HG02678 (cell line): ENCODE results near the gene ZNHIT3.

ENCODE experiments used
- ATAC-seq: cut with Tn5 transposase; IDR thresholded peaks from one replicate; pipeline ENCODE4 v1.9.1; 2021; ENCODE audit warnings: mild to moderate bottlenecking, moderate library complexity; ENCODE audit not compliant: unreplicated experiment

ZNHIT3 gene

DNA sequence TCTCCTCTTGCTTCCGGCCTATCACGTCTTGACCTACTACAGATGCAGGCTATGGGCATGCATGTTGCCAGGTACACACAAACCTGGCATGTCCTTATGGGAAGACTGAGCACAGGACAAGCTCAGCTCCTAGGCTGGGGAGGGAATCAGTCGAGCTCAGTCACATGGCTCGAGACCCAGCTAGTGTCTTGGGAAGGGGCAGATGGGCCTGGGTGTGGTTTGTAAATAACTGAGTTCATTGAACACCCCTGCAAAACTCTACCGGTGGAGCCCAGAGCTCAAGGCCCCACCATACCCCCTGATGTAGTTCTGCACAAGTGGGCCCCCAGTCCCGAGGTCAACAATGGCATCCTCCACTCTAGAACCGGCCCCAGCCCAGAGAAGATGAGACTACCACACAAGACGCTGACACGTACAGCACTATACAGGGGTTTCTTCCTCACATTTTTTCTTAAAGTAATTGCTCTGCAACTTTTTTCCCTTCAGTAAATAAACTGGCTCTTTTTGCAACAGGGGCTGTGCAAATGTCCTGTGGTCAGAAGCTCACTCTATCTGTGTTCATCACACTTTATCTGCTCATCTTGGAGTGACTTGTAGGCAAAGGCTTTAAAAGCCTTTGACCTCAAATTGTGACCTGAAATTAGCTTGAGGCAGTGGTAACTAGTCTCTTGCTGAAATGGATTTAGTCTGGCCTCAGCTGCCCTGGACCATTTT lies 22.9 kb downstream of the ZNHIT3 start:
- no peak for ATAC-seq

DNA sequence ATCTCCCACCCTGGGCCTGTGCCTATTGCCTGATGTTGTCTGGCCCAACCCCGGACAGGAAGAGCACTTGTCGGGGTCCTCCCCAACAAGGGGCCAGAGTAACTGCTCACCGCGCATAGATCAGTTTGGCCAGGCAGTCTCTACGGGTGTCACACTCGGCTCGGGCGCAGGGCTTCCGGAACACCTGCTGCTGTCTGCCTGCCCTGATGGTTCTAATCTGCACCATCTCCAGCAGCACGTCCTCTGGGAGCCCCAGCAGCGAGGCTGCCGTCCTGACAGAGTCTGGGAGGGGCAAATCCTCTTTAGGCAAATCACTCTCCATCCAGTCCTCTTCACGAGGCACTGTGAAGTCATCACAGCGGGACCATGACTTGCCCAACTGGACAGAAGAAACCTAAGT lies 24.2 kb downstream of the ZNHIT3 start:
- ATAC-seq = no peak

DNA sequence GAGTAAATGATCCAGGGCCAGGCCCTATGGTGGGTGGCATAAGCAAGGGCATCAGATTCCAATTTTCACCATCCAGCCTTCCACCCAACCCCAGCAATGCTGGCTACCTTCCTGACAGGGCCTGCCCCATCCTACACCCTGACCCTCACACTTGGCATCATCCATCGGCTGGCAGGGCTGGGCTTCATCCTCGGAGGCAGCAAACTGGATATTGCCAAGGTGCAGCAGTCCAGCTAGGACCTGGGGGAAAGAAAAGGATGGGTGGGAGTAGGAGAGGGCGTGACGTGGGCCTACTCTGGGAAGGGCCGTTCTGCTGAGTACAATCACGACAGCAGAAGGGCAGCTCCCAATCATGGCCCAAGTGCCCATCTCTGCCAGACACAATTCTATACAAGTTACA lies 24.7 kb downstream of the ZNHIT3 start:
- no peak for ATAC-seq

- ATAC-seq = no peak
These were observed 26.2 kb downstream of the ZNHIT3 start for GRCh38 chr17:36512641-36513040.

GRCh38 chr17:36514856-36515255 lies 28.4 kb downstream of the ZNHIT3 start:
- no peak for ATAC-seq

GRCh38 chr17:36515837-36516236 lies 29.4 kb downstream of the ZNHIT3 start:
- no peak for ATAC-seq

DNA sequence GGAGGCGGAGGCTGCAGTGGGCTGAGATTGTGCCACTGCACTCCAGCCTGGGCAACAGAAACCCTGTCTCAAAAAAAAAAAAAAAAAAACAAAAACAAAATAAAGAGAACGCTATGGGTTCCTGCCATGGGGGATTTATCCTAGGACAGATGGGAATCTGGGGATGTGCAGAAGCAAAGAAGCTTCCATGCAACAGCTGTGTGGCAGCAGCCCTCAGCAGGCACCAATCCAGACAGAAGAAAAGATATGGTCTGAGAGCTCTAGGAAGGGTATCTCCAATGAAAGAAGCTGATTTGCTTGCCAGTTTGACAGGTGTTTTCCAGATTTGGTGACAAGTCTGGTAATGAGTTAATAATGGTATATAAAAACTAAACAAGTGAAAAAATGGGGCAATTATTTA lies 36.6 kb downstream of the ZNHIT3 start:
- no peak for ATAC-seq

- ATAC-seq = no peak
These were observed 38.0 kb downstream of the ZNHIT3 start for GRCh38 chr17:36524428-36524876.

- no peak for ATAC-seq
These were observed 38.6 kb downstream of the ZNHIT3 start for GRCh38 chr17:36525113-36525512.

DNA sequence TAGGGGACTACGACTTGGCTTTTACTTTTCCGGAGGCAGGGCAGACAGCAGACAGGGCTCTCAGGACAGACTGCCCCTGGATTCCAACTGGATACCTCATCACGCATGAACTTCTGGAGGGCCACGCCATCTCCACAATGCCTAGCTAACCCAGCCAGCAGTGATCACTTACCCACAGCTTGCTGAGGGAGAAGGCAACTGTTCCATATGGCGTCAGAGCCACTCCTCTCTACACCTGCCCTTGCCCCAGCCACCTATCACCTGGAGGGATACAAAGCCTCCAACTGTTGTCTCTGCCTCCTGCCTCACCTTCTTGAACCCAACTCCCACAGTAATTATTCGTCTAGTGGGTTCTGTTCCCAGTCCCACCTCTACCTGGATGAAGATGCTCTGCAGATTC lies 39.4 kb downstream of the ZNHIT3 start:
- no peak for ATAC-seq

- no peak for ATAC-seq
These were observed 41.3 kb downstream of the ZNHIT3 start for GRCh38 chr17:36527621-36528250.

DNA sequence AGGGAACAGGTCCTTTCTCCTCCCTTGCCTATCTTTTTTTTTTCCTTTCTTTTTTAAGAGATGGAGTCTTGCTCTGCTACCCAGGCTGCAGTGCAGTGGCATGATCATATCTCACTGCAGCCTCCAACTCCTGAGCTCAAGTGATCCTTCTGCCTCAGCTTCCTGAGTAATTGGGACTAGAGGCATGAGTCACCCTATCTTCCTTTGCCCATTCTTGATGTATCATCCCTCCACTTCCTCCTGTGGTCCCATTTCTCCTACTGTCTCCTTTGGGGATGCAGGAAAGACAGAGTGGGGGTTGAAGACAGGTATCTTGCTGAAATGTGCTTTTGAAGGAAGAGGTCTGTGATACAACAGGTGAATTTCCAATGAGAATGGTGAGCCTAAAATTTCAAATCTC lies 42.6 kb downstream of the ZNHIT3 start:
- ATAC-seq = no peak

DNA sequence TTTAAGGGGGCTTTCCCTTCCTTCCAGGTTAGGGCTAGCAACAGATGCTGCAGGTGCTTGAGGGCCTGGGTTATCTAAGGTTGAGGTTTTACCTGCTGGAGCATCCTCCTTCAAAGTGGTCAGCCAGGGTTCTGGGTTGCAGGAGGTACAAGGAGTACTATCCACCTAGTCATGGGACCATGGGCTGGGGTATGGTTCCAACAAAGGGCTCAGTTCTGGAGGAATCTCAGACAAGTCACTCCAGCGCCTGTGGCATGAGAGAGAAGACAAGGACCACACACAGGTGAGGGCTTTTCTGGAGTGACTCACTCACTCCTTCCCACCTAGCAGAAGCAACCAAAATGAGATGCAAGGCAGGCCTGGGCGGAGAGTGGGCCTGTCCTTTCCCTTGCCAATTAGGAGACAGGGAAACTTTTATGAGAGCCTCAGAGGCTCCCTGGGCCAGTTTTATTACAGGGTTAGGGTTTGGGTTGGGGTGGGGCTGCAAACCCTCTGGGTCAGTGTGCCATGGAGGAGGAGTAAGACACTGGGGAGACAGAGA lies 46.0 kb downstream of the ZNHIT3 start:
- ATAC-seq = no peak

DNA sequence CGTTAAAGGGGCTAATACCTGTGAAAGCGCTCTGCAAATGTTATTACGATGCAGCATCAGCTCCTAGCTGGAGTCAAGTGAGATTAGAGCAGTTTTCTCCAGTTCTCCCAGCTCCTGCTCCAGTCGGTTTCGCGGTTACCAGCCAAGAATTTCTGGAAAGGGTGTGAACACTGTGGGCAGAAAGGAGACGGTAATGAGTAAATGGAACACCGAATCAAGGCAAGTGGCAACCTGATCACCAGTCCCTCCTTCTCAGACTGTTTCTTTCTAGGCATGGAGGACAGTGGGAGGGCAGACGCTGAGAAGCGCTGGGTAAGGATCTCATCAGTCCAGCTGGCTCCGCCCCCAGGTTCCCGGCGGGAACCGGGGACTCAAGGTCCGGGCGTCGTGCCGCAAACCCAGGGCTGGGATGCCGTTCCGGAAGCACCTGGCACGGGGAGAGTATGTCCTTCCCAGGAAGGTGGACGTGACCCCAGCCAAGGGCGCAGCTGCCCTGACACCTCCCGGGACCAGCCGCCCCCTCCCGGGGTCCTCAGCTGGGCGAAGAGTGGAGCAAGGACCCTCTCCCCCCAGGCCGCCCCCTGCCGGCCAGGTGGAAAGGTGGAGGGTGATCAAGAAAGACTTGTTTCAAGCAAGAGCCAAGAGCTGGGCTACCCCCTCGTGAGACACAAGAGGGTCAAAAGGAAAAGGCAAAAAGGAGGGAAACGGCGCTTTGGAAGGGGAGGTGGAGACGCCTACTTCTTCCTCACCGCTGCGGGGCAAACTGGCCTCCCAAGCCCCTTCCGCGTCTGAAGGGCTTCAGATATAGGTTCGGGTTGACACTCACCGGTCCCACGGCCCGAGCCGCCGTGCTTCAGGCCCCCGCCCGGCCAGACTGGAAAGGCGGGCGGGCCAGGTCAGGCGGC lies 47.7 kb downstream of the ZNHIT3 start:
- peak; percentile 33 for ATAC-seq

- peak; percentile 75 for ATAC-seq
These were observed 48.6 kb downstream of the ZNHIT3 start, which contains the start of the genes MYO19 and PIGW for GRCh38 chr17:36534840-36535668. MYO19 (minus strand) TSS chr17:36534868; CDS start chr17:36532538, 2,330 bp downstream. PIGW (plus strand) TSS chr17:36534987; CDS start chr17:36537102, 2,115 bp downstream.

DNA sequence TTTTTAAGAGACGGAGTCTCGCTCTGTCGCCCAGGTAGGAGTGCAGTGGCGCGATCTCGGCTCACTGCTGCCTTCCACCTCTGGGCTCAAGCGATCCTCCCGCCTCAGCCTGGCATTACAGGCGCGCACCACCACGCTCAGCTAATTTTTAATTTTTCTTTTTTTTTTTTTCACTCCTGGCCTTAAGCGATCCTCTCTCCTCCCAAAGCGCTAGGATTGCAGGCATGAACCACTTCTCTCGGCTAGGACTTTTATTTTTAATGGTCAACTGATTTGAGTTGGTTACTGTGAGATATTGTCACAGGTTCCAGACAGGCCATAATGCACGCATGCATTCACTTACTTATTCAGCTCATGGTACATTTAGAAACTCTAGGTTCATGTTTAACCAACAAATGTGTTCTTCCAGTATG lies 49.2 kb downstream of the ZNHIT3 start:
- ATAC-seq = no peak

GRCh38 chr17:36540696-36541095 lies 54.2 kb downstream of the ZNHIT3 start:
- no peak for ATAC-seq

DNA sequence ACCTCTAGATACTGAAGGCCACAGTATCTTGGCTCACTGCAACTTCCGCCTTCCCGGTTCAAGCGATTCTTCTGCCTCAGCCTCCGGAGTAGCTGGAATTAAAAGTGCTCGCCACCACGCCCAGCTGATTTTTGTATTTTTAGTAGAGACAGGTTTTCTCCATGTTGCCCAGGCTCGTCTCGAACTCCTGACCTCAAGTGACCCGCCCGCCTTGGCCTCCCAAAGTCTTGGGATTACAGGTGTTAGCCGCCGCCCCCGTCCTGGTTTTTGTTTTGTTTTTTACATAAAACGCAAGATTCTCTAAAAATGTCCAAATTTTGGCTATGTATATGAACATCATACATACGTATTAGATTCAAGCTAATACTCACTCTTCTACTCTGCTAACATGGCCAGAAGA lies 56.3 kb downstream of the ZNHIT3 start:
- no peak for ATAC-seq

GRCh38 chr17:36544044-36544306 lies 57.5 kb downstream of the ZNHIT3 start:
- ATAC-seq = no peak

DNA sequence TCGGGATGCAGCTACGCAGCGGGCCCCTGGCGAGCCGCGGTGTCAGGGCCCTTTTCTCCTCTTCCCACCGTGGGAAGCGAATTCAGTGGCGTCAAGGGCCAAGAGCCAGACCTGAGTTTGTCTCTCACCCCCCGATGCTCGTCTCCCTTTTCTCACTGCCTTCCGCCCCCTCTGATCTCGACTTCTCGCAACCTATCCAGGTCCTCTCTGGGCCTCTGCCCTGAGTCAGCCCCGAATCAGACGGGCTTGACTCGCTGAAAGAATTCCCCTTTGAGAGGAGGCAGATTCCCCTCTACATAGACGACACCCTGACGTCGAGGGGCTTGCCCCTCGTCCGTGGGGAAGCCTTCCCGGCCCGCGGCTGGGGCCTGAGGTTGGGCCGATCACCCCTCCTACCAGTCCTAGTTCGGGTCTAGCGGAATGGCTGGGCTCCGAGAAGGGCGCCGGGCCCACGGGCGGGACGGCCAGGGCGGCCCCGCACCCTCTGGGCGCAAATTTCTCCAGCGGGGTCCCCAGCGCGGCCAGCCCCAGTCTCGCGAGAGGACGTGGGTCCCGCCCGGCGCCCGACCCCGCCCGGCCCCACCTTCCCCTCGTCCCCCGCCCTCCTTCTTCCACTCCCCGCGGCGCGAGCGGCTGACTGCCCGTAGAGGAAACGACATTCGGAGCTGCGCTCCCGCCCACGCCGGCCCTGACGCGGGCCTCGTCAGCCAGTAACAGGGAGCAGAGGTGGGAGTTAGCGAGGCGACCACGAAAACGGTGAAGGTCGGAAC lies 58.0 kb downstream of the ZNHIT3 start, which contains the start of gene GGNBP2:
GGNBP2 (plus strand) TSS at position 613 of the 770 bp plus-strand sequence. CDS start 806 bp downstream, outside the sequence.
- ATAC-seq = peak; percentile 53
